ENCODE measurements around the gene ATP11A. TPM values are rescaled to one million over a fixed set of nuclear protein-coding genes. Genes with fewer than 3 reads are reported as not detected.

ATP11A gene
- total and polyA plus RNA-seq, 2 experiments from 2014 or later, result 28.7 to 30.8 TPM

- WGBS (ENCODE audit: low lambda C conversion rate, missing lambda C conversion rate), result 92% methylated on average over 6 of the region's 6 CpGs
Observed at GRCh38 chr13:112887151-112887550, 197.3 kb downstream of the ATP11A start.

GRCh38 chr13:112887557-112887991, 197.7 kb downstream of the ATP11A start:
- H3K27ac ChIP-seq, result no peak overlapping the region
- H3K4me2 ChIP-seq, result no peak overlapping the region
- no peaks in the 10 kb centered on the region for H3K9me3 ChIP-seq (ENCODE audit: low read depth)
- H4K20me1 ChIP-seq (ENCODE audit: insufficient read depth, poor library complexity, severe bottlenecking), result no peaks in the 10 kb centered on the region
- peaks cover 9% of the 10 kb centered on the region for H3K4me1 ChIP-seq (ENCODE audit: insufficient read depth)
- H3K9me2 ChIP-seq (replicated peaks; ENCODE audit: insufficient read depth), result no peaks in the 10 kb centered on the region
- DNase-seq (ENCODE audit: low spot score), result no peak
- H3K4me3 ChIP-seq, result no peak overlapping the region
- H2AFZ ChIP-seq, result no peak overlapping the region
- WGBS (ENCODE audit: low lambda C conversion rate, missing lambda C conversion rate), result 91% methylated on average over 10 of the region's 10 CpGs
- TF ChIP-seq EZH2phosphoT487 (IDR thresholded peaks at IDR 0.05; ENCODE audit: low read depth, severe bottlenecking, unreplicated experiment), result no peak
- no peak for TF ChIP-seq CTCF (IDR thresholded peaks at IDR 0.05; ENCODE audit: poor library complexity)
- no peak for TF ChIP-seq EZH2 (IDR thresholded peaks at IDR 0.05; ENCODE audit: borderline replicate concordance)
- H3K36me3 ChIP-seq (replicated peaks; ENCODE audit: insufficient read depth, low read depth), result no peaks in the 10 kb centered on the region
- no peaks in the 10 kb centered on the region for H3K79me2 ChIP-seq
- H3K27me3 ChIP-seq, result no peaks in the 10 kb centered on the region

More at GRCh38 chr13:112887151-112887550, 197.3 kb downstream of the ATP11A start:
- no peak for DNase-seq (ENCODE audit: low spot score)
- no peak overlapping the region for H3K27ac ChIP-seq
- H3K27me3 ChIP-seq, result no peaks in the 10 kb centered on the region
- H3K9me3 ChIP-seq (ENCODE audit: low read depth), result no peaks in the 10 kb centered on the region
- H4K20me1 ChIP-seq (ENCODE audit: insufficient read depth, poor library complexity, severe bottlenecking), result no peaks in the 10 kb centered on the region
- no peak overlapping the region for H2AFZ ChIP-seq
- H3K79me2 ChIP-seq, result no peaks in the 10 kb centered on the region
- H3K36me3 ChIP-seq (replicated peaks; ENCODE audit: insufficient read depth, low read depth), result no peaks in the 10 kb centered on the region
- H3K4me3 ChIP-seq, result no peak overlapping the region
- peaks cover 4% of the 10 kb centered on the region for H3K4me1 ChIP-seq (ENCODE audit: insufficient read depth)
- H3K9me2 ChIP-seq (replicated peaks; ENCODE audit: insufficient read depth), result no peaks in the 10 kb centered on the region
- H3K4me2 ChIP-seq, result no peak overlapping the region
- no peak for TF ChIP-seq CTCF (IDR thresholded peaks at IDR 0.05; ENCODE audit: poor library complexity)
- TF ChIP-seq EZH2phosphoT487 (IDR thresholded peaks at IDR 0.05; ENCODE audit: low read depth, severe bottlenecking, unreplicated experiment), result no peak
- no peak for TF ChIP-seq EZH2 (IDR thresholded peaks at IDR 0.05; ENCODE audit: borderline replicate concordance)

GRCh38 chr13:112888238-112889111, 198.6 kb downstream of the ATP11A start:
- Histone ChIP-seq H3K4me1 (ENCODE audit: insufficient read depth) (peaks cover 14% of the 10 kb centered on the region), H3K4me3 (no peak overlapping the region), H3K27ac (no peak overlapping the region), H3K4me2 (no peak overlapping the region), H4K20me1 (ENCODE audit: insufficient read depth, poor library complexity, severe bottlenecking) (no peaks in the 10 kb centered on the region), H2AFZ (no peak overlapping the region), H3K79me2 (no peaks in the 10 kb centered on the region), H3K9me2 (replicated peaks; ENCODE audit: insufficient read depth) (no peaks in the 10 kb centered on the region), H3K27me3 (no peaks in the 10 kb centered on the region), H3K36me3 (replicated peaks; ENCODE audit: insufficient read depth, low read depth) (no peaks in the 10 kb centered on the region), H3K9me3 (ENCODE audit: low read depth) (no peaks in the 10 kb centered on the region)
- no peak for DNase-seq (ENCODE audit: low spot score)
- 90% methylated on average over 34 of the region's 34 CpGs for WGBS (ENCODE audit: low lambda C conversion rate, missing lambda C conversion rate)
- TF ChIP-seq EZH2phosphoT487 (IDR thresholded peaks at IDR 0.05; ENCODE audit: low read depth, severe bottlenecking, unreplicated experiment), result no peak
- no peak for TF ChIP-seq EZH2 (IDR thresholded peaks at IDR 0.05; ENCODE audit: borderline replicate concordance)
